ENCODE data around the gene FOXN3.

- TF ChIP-seq POLR2A (IDR thresholded peaks at IDR 0.05; ENCODE audit: low read depth, low read length) (no peak), POLR2AphosphoS5 (IDR thresholded peaks at IDR 0.05; ENCODE audit: low read depth, low read length) (no peak), TAF1 (IDR thresholded peaks at IDR 0.05; ENCODE audit: borderline replicate concordance, low read depth, low read length) (no peak)
Observed at GRCh38 chr14:89343356-89343755, 73.7 kb downstream of the FOXN3 start.

Data from GM12892 (cell line).